DOHH2 (cell line): ENCODE results near the gene CLDN22.

Experiments used
- H3F3A ChIP-seq: fragments of 200-600 bp; sonication (generic), shearing (Covaris generic); 2 replicates; pipeline ENCODE4 v1.6.0; 2016; ENCODE audit warnings: antibody characterized with exemption, mild to moderate bottlenecking; ENCODE audit not compliant: control insufficient read depth, insufficient read depth
- H3K27ac ChIP-seq: fragments of 200-600 bp; sonication (generic); 2 replicates; pipeline ENCODE4 v1.5.1; 2014; ENCODE audit warnings: low read depth, mild to moderate bottlenecking, low read length, moderate library complexity
- H3K27me3 ChIP-seq: fragments of 200-600 bp; sonication (generic); 2 replicates; pipeline ENCODE4 v1.6.1; 2014; ENCODE audit warnings: mild to moderate bottlenecking, low read length, mixed read lengths; ENCODE audit not compliant: control insufficient read depth
- H3K36me3 ChIP-seq: fragments of 200-600 bp; sonication (generic); 2 replicates; pipeline ENCODE4 v1.6.1; 2014; ENCODE audit warnings: mild to moderate bottlenecking, low read length, moderate library complexity, mixed read lengths; ENCODE audit not compliant: control insufficient read depth
- H3K4me1 ChIP-seq: fragments of 200-600 bp; sonication (generic); 2 replicates; pipeline ENCODE4 v1.6.1; 2014; ENCODE audit warnings: mild to moderate bottlenecking, low read length, mixed read lengths; ENCODE audit not compliant: control insufficient read depth
- H3K4me2 ChIP-seq: fragments of 200-600 bp; sonication (generic); 2 replicates; pipeline ENCODE4 v1.6.0; 2014; ENCODE audit warnings: mild to moderate bottlenecking, low read length, moderate library complexity
- H3K4me3 ChIP-seq: fragments of 200-600 bp; sonication (generic); 2 replicates; pipeline ENCODE4 v1.5.1; 2014; ENCODE audit warnings: mild to moderate bottlenecking, low read length, mixed read lengths
- H3K79me2 ChIP-seq: fragments of 200-600 bp; sonication (generic); 2 replicates; pipeline ENCODE4 v1.6.1; 2014; ENCODE audit warnings: mild to moderate bottlenecking, low read length, mixed read lengths; ENCODE audit not compliant: control insufficient read depth
- H3K9me2 ChIP-seq: fragments of 200-600 bp; sonication (generic); replicated peaks from 2 replicates; pipeline ENCODE4 v1.6.1; 2014; ENCODE audit warnings: mild to moderate bottlenecking, low read length, mixed read lengths; ENCODE audit not compliant: control insufficient read depth
- H3K9me3 ChIP-seq: fragments of 200-600 bp; sonication (generic); 2 replicates; pipeline ENCODE4 v1.6.1; 2014; ENCODE audit warnings: antibody characterized with exemption, low read length, mixed read lengths; ENCODE audit not compliant: control insufficient read depth, insufficient read depth
- H4K20me1 ChIP-seq: fragments of 200-600 bp; sonication (generic); 2 replicates; pipeline ENCODE4 v1.6.0; 2014; ENCODE audit warnings: low read depth, mild to moderate bottlenecking, antibody characterized with exemption, low read length, moderate library complexity; ENCODE audit not compliant: control insufficient read depth, insufficient read depth
- CTCF ChIP-seq: fragments of 200-600 bp; sonication (generic); IDR thresholded peaks from one replicate; pipeline ENCODE4 v1.5.1; 2014; ENCODE audit warnings: antibody characterized with exemption, mild to moderate bottlenecking, low read depth, low read length; ENCODE audit not compliant: poor library complexity, severe bottlenecking
- EZH2phosphoT487 ChIP-seq: fragments of 200-600 bp; sonication (generic); IDR thresholded peaks from 2 replicates; pipeline ENCODE4 v1.6.1; 2017; ENCODE audit warnings: borderline replicate concordance, mild to moderate bottlenecking, antibody characterized with exemption, low read length, moderate library complexity, mixed read lengths

The CLDN22 gene

GRCh38 chr4:183333202-183333601 lies 13.1 kb upstream of the CLDN22 start:
- Histone ChIP-seq H3K27me3 (no peaks in the 10 kb centered on the region), H3K4me1 (no peaks in the 10 kb centered on the region), H3K9me2 (no peaks in the 10 kb centered on the region), H3K4me3 (no peak overlapping the region), H3K4me2 (no peak overlapping the region), H3K79me2 (no peaks in the 10 kb centered on the region), H3F3A (no peaks in the 10 kb centered on the region), H3K9me3 (no peaks in the 10 kb centered on the region), H4K20me1 (no peaks in the 10 kb centered on the region), H3K36me3 (no peaks in the 10 kb centered on the region), H3K27ac (no peak overlapping the region)
- TF ChIP-seq CTCF, result no peak
- no peak for TF ChIP-seq EZH2phosphoT487

- Histone ChIP-seq H3K79me2 (no peaks in the 10 kb centered on the region), H3F3A (no peaks in the 10 kb centered on the region), H4K20me1 (no peaks in the 10 kb centered on the region), H3K9me2 (no peaks in the 10 kb centered on the region), H3K9me3 (no peaks in the 10 kb centered on the region), H3K4me1 (no peaks in the 10 kb centered on the region), H3K27ac (no peak overlapping the region), H3K27me3 (no peaks in the 10 kb centered on the region), H3K4me3 (no peak overlapping the region), H3K36me3 (no peaks in the 10 kb centered on the region), H3K4me2 (no peak overlapping the region)
- TF ChIP-seq CTCF, result no peak
- no peak for TF ChIP-seq EZH2phosphoT487
Measured at GRCh38 chr4:183332447-183332846, 12.4 kb upstream of the CLDN22 start.

- H3K27ac ChIP-seq, result no peak overlapping the region
- no peaks in the 10 kb centered on the region for H3K36me3 ChIP-seq
- H3K79me2 ChIP-seq, result no peaks in the 10 kb centered on the region
- no peaks in the 10 kb centered on the region for H3K27me3 ChIP-seq
- no peak overlapping the region for H3K4me2 ChIP-seq
- no peak overlapping the region for H3K4me3 ChIP-seq
- no peaks in the 10 kb centered on the region for H3F3A ChIP-seq
- no peaks in the 10 kb centered on the region for H3K9me2 ChIP-seq
- H3K9me3 ChIP-seq, result no peaks in the 10 kb centered on the region
- H4K20me1 ChIP-seq, result no peaks in the 10 kb centered on the region
- no peaks in the 10 kb centered on the region for H3K4me1 ChIP-seq
- TF ChIP-seq CTCF, result no peak
- no peak for TF ChIP-seq EZH2phosphoT487
Measured at GRCh38 chr4:183330841-183331240, 10.8 kb upstream of the CLDN22 start.
